T47D (cell line): ENCODE measurements around the gene ANKRD44.

Source experiments
- DNase-seq, 2 experiments: peaks; one replicate each; pipeline versions ENCODE4 v3.0.0 to v3.0.0-alpha.2; 2011 to 2012; ENCODE audit warnings: low read depth in 1 of 2, low spot score in 1 of 2
- JUND ChIP-seq: IDR thresholded peaks from 2 replicates; pipeline ENCODE4 v1.6.1; 2012; ENCODE audit warnings: low read depth
- in situ Hi-C: cut with HindIII; loops from 2 replicates; pipeline ENCODE4 v1.10.0; 2016; ENCODE audit warnings: low sequenced_read_pairs, low pct_unique_long_range_greater_than_20kb

Gene ANKRD44

GRCh38 chr2:197137231-197137630 lies 173.3 kb downstream of the ANKRD44 start:
- in situ Hi-C loops, result no loop called here
- DNase-seq, result no peak

GRCh38 chr2:197136452-197136851 lies 174.1 kb downstream of the ANKRD44 start:
- no peak for DNase-seq
- TF ChIP-seq JUND, result no peak
- in situ Hi-C loops, result no loop called here

More at GRCh38 chr2:197137231-197137630, 173.3 kb downstream of the ANKRD44 start:
- TF ChIP-seq JUND, result no peak

- no peak for DNase-seq
- in situ Hi-C loops, result no loop called here
- TF ChIP-seq JUND, result no peak
Observed at GRCh38 chr2:197135806-197136205, 174.8 kb downstream of the ANKRD44 start.

DNA sequence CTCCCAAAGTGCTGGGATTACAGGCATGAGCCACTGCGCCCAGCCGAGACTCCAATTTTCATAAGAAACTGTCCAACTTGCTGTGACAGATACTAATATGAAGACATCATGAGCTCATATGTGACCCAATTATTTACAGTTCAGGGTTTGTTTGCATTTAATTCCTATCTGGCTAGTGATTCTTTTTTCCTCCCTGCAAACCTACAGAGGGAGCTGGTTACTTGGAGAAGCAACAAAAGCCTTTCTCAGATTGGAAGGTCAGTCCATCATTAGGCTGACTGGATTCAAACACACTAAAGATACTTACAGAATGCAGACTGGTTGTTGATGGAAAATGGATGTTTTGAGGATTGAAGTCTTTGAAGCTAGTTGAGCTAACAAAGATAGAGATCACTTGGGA lies 176.4 kb downstream of the ANKRD44 start:
- DNase-seq, result peak in 1 of 2 experiments; percentile 27
- no peak for TF ChIP-seq JUND
- in situ Hi-C loops, result no loop called here

DNA sequence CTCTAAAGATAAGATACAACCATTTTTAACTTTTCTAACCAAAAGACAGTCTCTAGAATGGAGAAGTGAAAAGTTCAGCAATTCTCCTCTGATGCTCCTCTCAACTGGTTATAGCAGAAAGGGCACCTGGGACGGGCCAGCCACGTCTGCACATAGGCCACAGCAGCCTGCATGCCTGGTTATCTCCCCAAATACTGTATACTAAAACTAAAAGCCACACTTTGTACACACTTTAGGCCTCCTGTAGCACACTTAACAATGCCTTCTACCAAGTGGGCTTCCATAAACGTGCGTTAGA lies 179.1 kb downstream of the ANKRD44 start:
- no peak for TF ChIP-seq JUND
- in situ Hi-C loops, result no loop called here

GRCh38 chr2:197130318-197130717 lies 180.3 kb downstream of the ANKRD44 start:
- no peak for TF ChIP-seq JUND
- no peak for DNase-seq
- in situ Hi-C loops, result no loop called here

More for the DNA sequence above, 179.1 kb downstream of the ANKRD44 start:
- no peak for DNase-seq

GRCh38 chr2:197128897-197129296 lies 181.7 kb downstream of the ANKRD44 start:
- in situ Hi-C loops, result no loop called here
- TF ChIP-seq JUND, result no peak
- no peak for DNase-seq

GRCh38 chr2:197128126-197128525 lies 182.5 kb downstream of the ANKRD44 start:
- no peak for TF ChIP-seq JUND
- in situ Hi-C loops, result no loop called here
- no peak for DNase-seq

- DNase-seq, result no peak
- no peak for TF ChIP-seq JUND
- in situ Hi-C loops, result no loop called here
Observed at GRCh38 chr2:197126630-197127352, 183.8 kb downstream of the ANKRD44 start.

GRCh38 chr2:197124639-197125390 lies 185.8 kb downstream of the ANKRD44 start:
- no peak for DNase-seq
- in situ Hi-C loops, result no loop called here
- no peak for TF ChIP-seq JUND

- DNase-seq, result no peak
- in situ Hi-C loops, result no loop called here
Observed at GRCh38 chr2:197122821-197123220, 187.8 kb downstream of the ANKRD44 start.

DNA sequence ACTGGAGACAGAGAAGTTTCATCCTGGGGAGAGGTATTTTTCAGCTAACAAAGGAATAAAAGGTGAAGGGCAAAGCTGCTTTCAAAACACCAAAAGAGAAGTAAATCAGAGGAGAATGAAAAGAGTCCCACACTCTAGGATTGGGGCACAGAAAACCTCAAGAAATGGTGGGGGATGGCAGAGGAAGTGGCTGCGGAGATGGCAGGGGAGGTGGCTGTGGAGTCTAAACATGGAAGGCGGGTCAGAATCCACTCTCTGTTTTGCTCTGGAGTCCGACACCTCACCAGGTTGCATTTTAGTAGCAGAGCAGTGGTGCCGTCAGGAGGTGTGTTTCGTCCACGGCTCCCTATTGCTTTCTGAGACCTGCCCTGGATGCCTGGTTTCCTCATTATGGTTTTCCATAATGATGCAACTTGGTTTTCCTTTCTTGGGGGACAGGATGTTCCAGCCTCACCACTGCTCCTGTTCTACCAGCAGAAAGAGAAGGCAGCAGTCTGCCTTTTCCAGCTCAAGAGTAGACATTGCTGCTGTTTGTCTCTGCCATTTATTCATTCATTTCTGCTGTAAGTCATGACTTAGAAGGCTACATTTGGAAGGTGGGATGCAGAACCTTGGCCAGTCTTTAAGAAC lies 188.7 kb downstream of the ANKRD44 start:
- TF ChIP-seq JUND, result no peak
- in situ Hi-C loops, result no loop called here

More at GRCh38 chr2:197122821-197123220, 187.8 kb downstream of the ANKRD44 start:
- no peak for TF ChIP-seq JUND

GRCh38 chr2:197121255-197121654 lies 189.3 kb downstream of the ANKRD44 start:
- DNase-seq, result no peak
- in situ Hi-C loops, result no loop called here
- TF ChIP-seq JUND, result no peak

More for the DNA sequence above, 188.7 kb downstream of the ANKRD44 start:
- DNase-seq, result no peak
